H9 (cell line): Measurements from ENCODE around the gene EIF3B. TPM values are rescaled to one million over a fixed set of nuclear protein-coding genes. Genes with fewer than 3 reads are reported as not detected.

Source experiments
- DNase-seq: peaks from one replicate; pipeline ENCODE4 v3.0.0-alpha.2; 2017
- H2AFZ ChIP-seq: one replicate; pipeline ENCODE4 v1.6.1; 2013; ENCODE audit warnings: mild to moderate bottlenecking, low read length, control low read depth, moderate library complexity
- H2AK5ac ChIP-seq: 2 replicates; pipeline ENCODE4 v1.6.1; 2013; ENCODE audit warnings: low read length, control low read depth, mixed read lengths; ENCODE audit not compliant: insufficient read length
- H2BK120ac ChIP-seq: one replicate; pipeline ENCODE4 v1.6.1; 2013; ENCODE audit warnings: low read depth, mild to moderate bottlenecking, low read length, control low read depth, inconsistent platforms; ENCODE audit not compliant: poor library complexity, severe bottlenecking
- H2BK12ac ChIP-seq: 2 replicates; pipeline ENCODE4 v1.6.1; 2013; ENCODE audit warnings: low read length, control low read depth, mixed read lengths, low read depth; ENCODE audit not compliant: insufficient read length
- H2BK15ac ChIP-seq: 2 replicates; pipeline ENCODE4 v1.6.1; 2013; ENCODE audit warnings: low read depth, low read length, control low read depth
- H2BK20ac ChIP-seq: one replicate; pipeline ENCODE4 v1.6.1; 2013; ENCODE audit warnings: low read depth, mild to moderate bottlenecking, low read length, control low read depth, inconsistent platforms; ENCODE audit not compliant: poor library complexity, severe bottlenecking
- H2BK5ac ChIP-seq: 2 replicates; pipeline ENCODE4 v1.6.1; 2013; ENCODE audit warnings: low read length, control low read depth, mixed read lengths; ENCODE audit not compliant: insufficient read length
- H3K14ac ChIP-seq: 2 replicates; pipeline ENCODE4 v1.6.1; 2013; ENCODE audit warnings: low read length, control low read depth; ENCODE audit not compliant: insufficient read depth
- H3K18ac ChIP-seq: 2 replicates; pipeline ENCODE4 v1.6.1; 2013; ENCODE audit warnings: low read depth, mild to moderate bottlenecking, mixed read lengths, low read length, control low read depth; ENCODE audit not compliant: insufficient read length
- H3K23ac ChIP-seq: 2 replicates; pipeline ENCODE4 v1.6.1; 2013; ENCODE audit warnings: low read length, control low read depth, mixed read lengths, low read depth; ENCODE audit not compliant: insufficient read length
- H3K23me2 ChIP-seq: 2 replicates; pipeline ENCODE4 v1.6.1; 2013; ENCODE audit warnings: low read depth, mild to moderate bottlenecking, mixed read lengths, low read length, control low read depth; ENCODE audit not compliant: insufficient read length, poor library complexity, severe bottlenecking
- H3K27ac ChIP-seq: 2 replicates; pipeline ENCODE4 v1.5.1; 2013; ENCODE audit warnings: low read length, control low read depth, mixed read lengths, low read depth; ENCODE audit not compliant: insufficient read length
- H3K27me3 ChIP-seq: 2 replicates; pipeline ENCODE4 v1.6.1; 2013; ENCODE audit warnings: low read length, control low read depth, inconsistent platforms; ENCODE audit not compliant: insufficient read depth
- H3K4ac ChIP-seq: 2 replicates; pipeline ENCODE4 v1.6.1; 2013; ENCODE audit warnings: low read depth, mild to moderate bottlenecking, control low read depth, inconsistent platforms, low read length, moderate library complexity
- H3K4me1 ChIP-seq: 2 replicates; pipeline ENCODE4 v1.6.1; 2013; ENCODE audit warnings: low read length, control low read depth, inconsistent platforms; ENCODE audit not compliant: insufficient read depth
- H3K4me2 ChIP-seq: 2 replicates; pipeline ENCODE4 v1.6.1; 2013; ENCODE audit warnings: low read length, control low read depth, mixed read lengths; ENCODE audit not compliant: insufficient read length, insufficient read depth
- H3K56ac ChIP-seq: 2 replicates; pipeline ENCODE4 v1.6.1; 2013; ENCODE audit warnings: low read depth, mild to moderate bottlenecking, mixed read lengths, low read length, control low read depth; ENCODE audit not compliant: insufficient read length
- H3K79me1 ChIP-seq: 2 replicates; pipeline ENCODE4 v1.6.1; 2013; ENCODE audit warnings: low read depth, mild to moderate bottlenecking, moderate library complexity, low read length, control low read depth, inconsistent platforms; ENCODE audit not compliant: insufficient read depth, poor library complexity, severe bottlenecking
- H3K79me2 ChIP-seq: 2 replicates; pipeline ENCODE4 v1.6.1; 2013; ENCODE audit warnings: low read length, control low read depth, inconsistent platforms; ENCODE audit not compliant: insufficient read depth
- H3K9ac ChIP-seq: 2 replicates; pipeline ENCODE4 v1.6.1; 2013; ENCODE audit warnings: low read length, control low read depth, mixed read lengths; ENCODE audit not compliant: insufficient read length; ENCODE audit errors: extremely low read depth
- H3K9me3 ChIP-seq: one replicate; pipeline ENCODE4 v1.6.1; 2013; ENCODE audit warnings: low read depth, low read length, inconsistent platforms; ENCODE audit not compliant: control insufficient read depth
- H3T11ph ChIP-seq: one replicate; pipeline ENCODE4 v1.6.1; 2013; ENCODE audit warnings: mild to moderate bottlenecking, low read length, control low read depth, inconsistent platforms
- H4K20me1 ChIP-seq: one replicate; pipeline ENCODE4 v1.6.1; 2013; ENCODE audit not compliant: control insufficient read depth, insufficient read length, insufficient read depth
- H4K5ac ChIP-seq: 2 replicates; pipeline ENCODE4 v1.6.1; 2013; ENCODE audit warnings: low read depth, mild to moderate bottlenecking, mixed read lengths, low read length, control low read depth; ENCODE audit not compliant: insufficient read length
- H4K8ac ChIP-seq: replicated peaks from 2 replicates; pipeline ENCODE4 v1.6.1; 2013; ENCODE audit warnings: low read length, control low read depth, mixed read lengths, low read depth; ENCODE audit not compliant: insufficient read length
- H4K91ac ChIP-seq: 2 replicates; pipeline ENCODE4 v1.6.1; 2013; ENCODE audit warnings: low read depth, mild to moderate bottlenecking, moderate library complexity, mixed read lengths, low read length, control low read depth; ENCODE audit not compliant: insufficient read length
- H3K27ac Mint-ChIP-seq, 3 experiments: 2 replicates in 2 of 3; 3 replicates in 1 of 3; pipeline ENCODE4 v1.8.0; 2020 to 2021; ENCODE audit warnings: mixed read lengths in 3 of 3, mild to moderate bottlenecking in 1 of 3, moderate library complexity in 1 of 3
- H3K27me3 Mint-ChIP-seq: 2 replicates; pipeline ENCODE4 v1.8.0; 2021; ENCODE audit warnings: low read depth, mild to moderate bottlenecking, moderate library complexity, mixed read lengths
- H3K36me3 Mint-ChIP-seq, 3 experiments: 2 replicates in 2 of 3; 3 replicates in 1 of 3; pipeline ENCODE4 v1.8.0; 2020 to 2021; ENCODE audit warnings: low read depth in 3 of 3, mixed read lengths in 3 of 3; ENCODE audit not compliant: insufficient read depth in 1 of 3
- H3K4me1 Mint-ChIP-seq, 2 experiments: 2 replicates each; pipeline ENCODE4 v1.8.0; 2020; ENCODE audit warnings: mixed read lengths in 2 of 2
- H3K4me3 Mint-ChIP-seq, 2 experiments: 2 replicates in 1 of 2; 3 replicates in 1 of 2; pipeline ENCODE4 v1.8.0; 2020 to 2021; ENCODE audit warnings: mild to moderate bottlenecking in 2 of 2, mixed read lengths in 2 of 2, moderate library complexity in 1 of 2
- H3K9me3 Mint-ChIP-seq, 2 experiments: 2 replicates in 1 of 2; 3 replicates in 1 of 2; pipeline ENCODE4 v1.8.0; 2020; ENCODE audit warnings: mild to moderate bottlenecking in 2 of 2, mixed read lengths in 2 of 2, moderate library complexity in 1 of 2
- WGBS: extraction: QIAGEN DNeasy Blood & Tissue Kit; methylation state at CpG from one replicate; pipeline ENCODE4 v1.1.7; 2013; ENCODE audit warnings: missing lambda C conversion rate, low lambda C conversion rate, mixed read lengths; ENCODE audit not compliant: insufficient read length; ENCODE audit errors: extremely low coverage; 5-methylcytosine and 5-hydroxymethylcytosine counted together
- total RNA-seq: library from RNA; stranded (reverse); gene quantifications from 2 replicates; pipeline ENCODE4 v1.2.1, GENCODE V29; 2021
- TF ChIP-seq, protein P1 (sequence below): fragments of 200-600 bp; sonication (generic); conservative IDR thresholded peaks from 3 replicates; pipeline ENCODE4 v1.8.0; 2021; ENCODE audit warnings: antibody characterized with exemption, mild to moderate bottlenecking

Gene EIF3B
- total RNA-seq, 1 experiment from 2014 or later, result 337 TPM

DNA sequence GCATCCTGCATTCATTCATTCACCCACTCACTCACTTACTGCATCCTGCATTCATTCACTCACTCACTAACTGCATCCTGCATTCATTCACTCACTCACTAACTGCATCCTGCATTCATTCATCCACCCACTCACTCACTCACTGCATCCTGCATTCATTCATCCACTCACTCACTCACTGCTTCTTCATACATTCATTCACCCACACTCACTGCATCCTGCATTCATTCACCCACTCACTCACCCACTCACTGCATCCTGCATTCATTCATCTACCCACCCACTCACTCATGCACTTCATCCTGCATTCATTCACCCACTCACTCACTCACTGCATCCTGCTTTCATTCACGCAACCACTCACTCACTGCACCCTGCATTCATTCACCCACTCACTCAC, 38.8 kb upstream of the EIF3B start:
- no peak overlapping the region for H3K9ac ChIP-seq
- H2BK15ac ChIP-seq, result no peak overlapping the region
- no peak overlapping the region for H4K5ac ChIP-seq
- Mint-ChIP-seq H3K4me1 (peaks cover 5 to 6% of the 10 kb centered on the region in 2 experiments), H3K27ac (no peak overlapping the region), H3K4me3 (no peak overlapping the region), H3K27me3 (no peaks in the 10 kb centered on the region; the same call in 1 of the 2 replicates), H3K9me3 (no peaks in the 10 kb centered on the region; a peak in 1 of 5 replicates), H3K36me3 (peaks cover 0 to 2% (median 0%) of the 10 kb centered on the region in 3 experiments; a peak in 1 of 7 replicates)
- no peak overlapping the region for H3K27ac ChIP-seq
- H3K27me3 ChIP-seq, result no peaks in the 10 kb centered on the region
- H2AK5ac ChIP-seq, result no peak overlapping the region
- TF ChIP-seq, protein P1, sequence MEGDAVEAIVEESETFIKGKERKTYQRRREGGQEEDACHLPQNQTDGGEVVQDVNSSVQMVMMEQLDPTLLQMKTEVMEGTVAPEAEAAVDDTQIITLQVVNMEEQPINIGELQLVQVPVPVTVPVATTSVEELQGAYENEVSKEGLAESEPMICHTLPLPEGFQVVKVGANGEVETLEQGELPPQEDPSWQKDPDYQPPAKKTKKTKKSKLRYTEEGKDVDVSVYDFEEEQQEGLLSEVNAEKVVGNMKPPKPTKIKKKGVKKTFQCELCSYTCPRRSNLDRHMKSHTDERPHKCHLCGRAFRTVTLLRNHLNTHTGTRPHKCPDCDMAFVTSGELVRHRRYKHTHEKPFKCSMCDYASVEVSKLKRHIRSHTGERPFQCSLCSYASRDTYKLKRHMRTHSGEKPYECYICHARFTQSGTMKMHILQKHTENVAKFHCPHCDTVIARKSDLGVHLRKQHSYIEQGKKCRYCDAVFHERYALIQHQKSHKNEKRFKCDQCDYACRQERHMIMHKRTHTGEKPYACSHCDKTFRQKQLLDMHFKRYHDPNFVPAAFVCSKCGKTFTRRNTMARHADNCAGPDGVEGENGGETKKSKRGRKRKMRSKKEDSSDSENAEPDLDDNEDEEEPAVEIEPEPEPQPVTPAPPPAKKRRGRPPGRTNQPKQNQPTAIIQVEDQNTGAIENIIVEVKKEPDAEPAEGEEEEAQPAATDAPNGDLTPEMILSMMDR, result no peak
- H4K8ac ChIP-seq, result no peak overlapping the region
- H3K9me3 ChIP-seq, result no peaks in the 10 kb centered on the region
- no peak overlapping the region for H3K23ac ChIP-seq
- WGBS, result no CpG with 5 or more reads among the region's 1 CpG
- H4K20me1 ChIP-seq, result no peaks in the 10 kb centered on the region
- H3K14ac ChIP-seq, result no peak overlapping the region
- H3K56ac ChIP-seq, result peak overlapping the region; percentile 16
- H3K18ac ChIP-seq, result no peak overlapping the region
- no peaks in the 10 kb centered on the region; the same call in 1 of the 2 replicates for H3K79me2 ChIP-seq
- no peak overlapping the region for H2BK12ac ChIP-seq
- no peak overlapping the region for H2BK5ac ChIP-seq
- no peak for DNase-seq
- no peak overlapping the region for H3T11ph ChIP-seq
- H2BK120ac ChIP-seq, result no peak overlapping the region
- no peak overlapping the region for H2BK20ac ChIP-seq
- no peak overlapping the region for H2AFZ ChIP-seq
- H3K4ac ChIP-seq, result no peak overlapping the region
- H3K4me2 ChIP-seq, result no peak overlapping the region
- no peaks in the 10 kb centered on the region for H3K79me1 ChIP-seq
- H3K23me2 ChIP-seq, result no peaks in the 10 kb centered on the region
- H4K91ac ChIP-seq, result no peak overlapping the region
- H3K4me1 ChIP-seq, result no peaks in the 10 kb centered on the region
